Hematopoietic multipotent progenitor cell treated with erythropoietin and hydrocortisone succinate and interleukin-3 and kit ligand, for 8 days (in vitro differentiated cells): ENCODE data around the gene IGLL5.

Experiments used
- DNase-seq: peaks from one replicate; pipeline ENCODE4 v3.0.0-alpha.2; 2015

IGLL5 gene

GRCh38 chr22:22887621-22888503 is at the start of gene IGLL5:
TSS of gene IGLL5 (plus strand) at chr22:22887816. CDS start at chr22:22888054, 238 bp downstream.
- no peak for DNase-seq

- DNase-seq: no peak
Observed at GRCh38 chr22:22838148-22838786, 49.3 kb upstream of the IGLL5 start.

GRCh38 chr22:22839570-22840314 is 47.9 kb upstream of the IGLL5 start:
- DNase-seq: no peak

GRCh38 chr22:22840780-22841179 is 46.8 kb upstream of the IGLL5 start:
- DNase-seq: no peak

- DNase-seq: no peak
Observed at GRCh38 chr22:22841598-22841997, 46.0 kb upstream of the IGLL5 start.

GRCh38 chr22:22842085-22842484 is 45.5 kb upstream of the IGLL5 start:
- DNase-seq: no peak

GRCh38 chr22:22843848-22844247 is 43.8 kb upstream of the IGLL5 start:
- no peak for DNase-seq

- no peak for DNase-seq
Observed at GRCh38 chr22:22847241-22847640, 40.4 kb upstream of the IGLL5 start.

- peak; percentile 59 for DNase-seq
Observed at GRCh38 chr22:22848364-22848866, 39.2 kb upstream of the IGLL5 start.

- DNase-seq: no peak
Observed at GRCh38 chr22:22849640-22850610, 37.7 kb upstream of the IGLL5 start.

GRCh38 chr22:22851969-22852368 is 35.6 kb upstream of the IGLL5 start:
- DNase-seq: no peak

- no peak for DNase-seq
Observed at GRCh38 chr22:22853713-22854112, 33.9 kb upstream of the IGLL5 start.

- DNase-seq: no peak
Observed at GRCh38 chr22:22854466-22854865, 33.1 kb upstream of the IGLL5 start.

- no peak for DNase-seq
Observed at GRCh38 chr22:22855085-22855484, 32.5 kb upstream of the IGLL5 start.

GRCh38 chr22:22855617-22856308 is 31.9 kb upstream of the IGLL5 start:
- peak; percentile 22 for DNase-seq

GRCh38 chr22:22856364-22856763 is 31.3 kb upstream of the IGLL5 start:
- no peak for DNase-seq

GRCh38 chr22:22856885-22857606 is 30.6 kb upstream of the IGLL5 start:
- no peak for DNase-seq

GRCh38 chr22:22857607-22858558 is 29.7 kb upstream of the IGLL5 start:
- DNase-seq: no peak

GRCh38 chr22:22858559-22858937 is 29.1 kb upstream of the IGLL5 start:
- no peak for DNase-seq

- no peak for DNase-seq
Observed at GRCh38 chr22:22863001-22863400, 24.6 kb upstream of the IGLL5 start.
